ENCODE results near the gene PEDS1. TPM values are rescaled to one million over a fixed set of nuclear protein-coding genes. Genes with fewer than 3 reads are reported as not detected.

PEDS1 gene
- total and polyA plus RNA-seq, 2 of the 4 experiments (the other 2 are of a cell fraction) = 24.0 to 59.9 TPM

- Histone ChIP-seq H3K9ac (ENCODE audit: low read depth, low read length) (peak overlapping the region; percentile 99), H3K27ac (ENCODE audit: insufficient read depth, low read length) (peak overlapping the region; percentile 98), H2BK120ac (ENCODE audit: low read depth, low read length) (peak overlapping the region; percentile 48), H2BK15ac (ENCODE audit: low read depth, low read length) (peak overlapping the region; percentile 76; the same call in 2 of the 3 replicates), H2AFZ (replicated peaks; ENCODE audit: low read length, poor library complexity) (peak overlapping the region; percentile 9), H3K27me3 (ENCODE audit: control insufficient read depth, insufficient read depth, low read length) (no peaks in the 10 kb centered on the region), H3K4me2 (ENCODE audit: low read depth, low read length) (peak overlapping the region; percentile 81), H4K20me1 (ENCODE audit: insufficient read depth, low read length) (peaks cover 54% of the 10 kb centered on the region), H3K36me3 (ENCODE audit: control insufficient read depth, insufficient read depth, low read length) (peaks cover 30% of the 10 kb centered on the region), H3K4me3 (ENCODE audit: insufficient read depth, low read depth, low read length) (peak overlapping the region; percentile 95), H4K8ac (ENCODE audit: low read depth in 2 of 2, low read length in 2 of 2) (peak overlapping the region; percentile 70 to 84), H3K18ac (ENCODE audit: low read depth, low read length) (peak overlapping the region; percentile 85), H2BK20ac (ENCODE audit: low read depth, low read length) (peak overlapping the region; percentile 47; the same call in 1 of the 2 replicates), H3K56ac (ENCODE audit: extremely low read depth, insufficient read depth, low read length) (peak overlapping the region; percentile 93), H4K5ac (ENCODE audit: low read depth, low read length) (peak overlapping the region; percentile 38), H3K4ac (ENCODE audit: low read depth, low read length) (peak overlapping the region; percentile 87), H3K9me1 (ENCODE audit: insufficient read depth, low read length) (peaks cover 10% of the 10 kb centered on the region), H3K23ac (ENCODE audit: low read depth, low read length) (peak overlapping the region; percentile 93), H3K9me3 (ENCODE audit: control insufficient read depth, insufficient read depth, low read length) (no peaks in the 10 kb centered on the region), H2BK5ac (ENCODE audit: low read depth, low read length, poor library complexity, severe bottlenecking) (peak overlapping the region; percentile 82), H2AK9ac (replicated peaks; ENCODE audit: low read depth, low read length, poor library complexity) (peak overlapping the region; percentile 59), H2AK5ac (ENCODE audit: low read depth, low read length) (peak overlapping the region; percentile 94), H3K14ac (replicated peaks; ENCODE audit: low read depth, low read length) (peak overlapping the region; percentile 99), H3K79me1 (ENCODE audit: low read depth in 1 of 2, low read length in 2 of 2) (peaks cover 8 to 53% of the 10 kb centered on the region in 2 experiments), H4K91ac (ENCODE audit: insufficient read depth, low read depth, low read length) (peak overlapping the region; percentile 69), H3K4me1 (ENCODE audit: control insufficient read depth, insufficient read depth, low read length) (peaks cover 11% of the 10 kb centered on the region)
- ChIA-PET CTCF (no interaction called here), POLR2A (ENCODE audit: unreplicated experiment) (interaction anchor here (0.6 kb wide), 1 partner anchor 16 kb away, joined by 3 read pairs; no protein-coding TSS in a partner anchor)
- ATAC-seq (ENCODE audit: low read depth) (no peak), DNase-seq (peak; percentile 73)
- TF ChIP-seq POLR2A (IDR thresholded peaks at IDR 0.05; ENCODE audit: low read depth, low read length) (peak; percentile 69), CHD1 (IDR thresholded peaks at IDR 0.05; ENCODE audit: low read depth, low read length) (no peak), SMC3 (IDR thresholded peaks at IDR 0.05; ENCODE audit: low read depth, low read length) (no peak), RAD21 (IDR thresholded peaks at IDR 0.05; ENCODE audit: low read length) (peak; percentile 8), RFX5 (IDR thresholded peaks at IDR 0.05; ENCODE audit: low read depth, low read length) (no peak), RCOR1 (IDR thresholded peaks at IDR 0.05; ENCODE audit: insufficient replicate concordance, low read length) (no peak), CEBPB (IDR thresholded peaks at IDR 0.05; ENCODE audit: low read depth, low read length) (no peak), BHLHE40 (IDR thresholded peaks at IDR 0.05; ENCODE audit: low read depth, low read length) (no peak), ELK1 (IDR thresholded peaks at IDR 0.05; ENCODE audit: borderline replicate concordance, low read depth, low read length) (no peak), MAZ (IDR thresholded peaks at IDR 0.05; ENCODE audit: borderline replicate concordance, low read depth, low read length) (no peak; the same call in 1 of the 2 replicates), MAFK (IDR thresholded peaks at IDR 0.05; ENCODE audit: low read depth, low read length) (no peak)
- in situ Hi-C loops (cut with MboI; ENCODE audit: low sequenced_read_pairs) (loop anchor here (5.0 kb wide), 2 partner anchors 114 to 189 kb away; no protein-coding TSS in a partner anchor), dilution Hi-C loops (cut with HindIII; ENCODE audit: low sequenced_read_pairs, unreplicated experiment) (no loop called here), intact Hi-C loops (cut with micrococcal nuclease) (loop anchor here (2.0 to 5.0 kb wide), 3 partner anchors 31 to 99 kb away; no protein-coding TSS in a partner anchor)
- BruUV-seq (replicated peaks) = no TSS peak
- 18% methylated on average over 2 of the region's 10 CpGs; no CpG with 5 or more reads in 1 of the 2 experiments for WGBS, 2 experiments (ENCODE audit: extremely low coverage in 2 of 2, insufficient read length in 1 of 2)
Measured at GRCh38 chr20:50193199-50193835, 39.8 kb upstream of the PEDS1 start.

Data from IMR-90 (cell line).